ENCODE results near the gene ASPN.

The ASPN gene

GRCh38 chr9:92406477-92406876, 75.8 kb downstream of the ASPN start:
- DNase-seq = no peak
